Measurements from ENCODE around the gene ECE1. TPM values are rescaled to one million over a fixed set of nuclear protein-coding genes. Genes with fewer than 3 reads are reported as not detected.

Gene ECE1
- total RNA-seq, 1 donor from 2014 or later, result 15.2 TPM

GRCh38 chr1:21338573-21339355 lies 48.5 kb upstream of the ECE1 start:
- peaks cover 18% of the 10 kb centered on the region for H3K27me3 ChIP-seq
- H3K4me2 ChIP-seq, result no peak overlapping the region
- no peak overlapping the region for H3K27ac ChIP-seq
- Mint-ChIP-seq H3K9me3 (no peaks in the 10 kb centered on the region), H3K27ac (no peak overlapping the region), H3K4me3 (no peak overlapping the region), H3K36me3 (no peaks in the 10 kb centered on the region), H3K4me1 (peaks cover 69% of the 10 kb centered on the region), H3K27me3 (ENCODE audit: insufficient read depth, low read depth) (peaks cover 2% of the 10 kb centered on the region)
- no peaks in the 10 kb centered on the region for H3K79me2 ChIP-seq (ENCODE audit: low read depth)
- H3K4me1 ChIP-seq, result peaks cover 6% of the 10 kb centered on the region
- H3F3A ChIP-seq (ENCODE audit: low read depth), result no peaks in the 10 kb centered on the region
- H4K20me1 ChIP-seq (ENCODE audit: low read depth), result peaks cover 55% of the 10 kb centered on the region
- H2AFZ ChIP-seq (replicated peaks), result no peak overlapping the region
- H3K36me3 ChIP-seq, result no peaks in the 10 kb centered on the region
- no peaks in the 10 kb centered on the region for H3K9me3 ChIP-seq (ENCODE audit: low read depth)
- no peak overlapping the region for H3K4me3 ChIP-seq
- no peak overlapping the region for H3K9ac ChIP-seq
- no peak for DNase-seq (ENCODE audit: low spot score)
- no peak for TF ChIP-seq EZH2 (IDR thresholded peaks at IDR 0.05)
- no peak for TF ChIP-seq CTCF (IDR thresholded peaks at IDR 0.05)
- no peak for TF ChIP-seq EZH2phosphoT487 (IDR thresholded peaks at IDR 0.05)

- H3F3A ChIP-seq (ENCODE audit: low read depth), result no peaks in the 10 kb centered on the region
- Mint-ChIP-seq H3K9me3 (no peaks in the 10 kb centered on the region), H3K4me3 (no peak overlapping the region), H3K36me3 (no peaks in the 10 kb centered on the region), H3K27ac (peak overlapping the region; percentile 58), H3K4me1 (peaks cover 64% of the 10 kb centered on the region), H3K27me3 (ENCODE audit: insufficient read depth, low read depth) (peaks cover 2% of the 10 kb centered on the region)
- H3K9ac ChIP-seq, result no peak overlapping the region
- peaks cover 6% of the 10 kb centered on the region for H3K4me1 ChIP-seq
- TF ChIP-seq EZH2 (IDR thresholded peaks at IDR 0.05) (no peak), CTCF (IDR thresholded peaks at IDR 0.05) (no peak), EZH2phosphoT487 (IDR thresholded peaks at IDR 0.05) (no peak)
- no peaks in the 10 kb centered on the region for H3K9me3 ChIP-seq (ENCODE audit: low read depth)
- H3K27ac ChIP-seq, result no peak overlapping the region
- peaks cover 53% of the 10 kb centered on the region for H4K20me1 ChIP-seq (ENCODE audit: low read depth)
- H3K79me2 ChIP-seq (ENCODE audit: low read depth), result no peaks in the 10 kb centered on the region
- no peak overlapping the region for H2AFZ ChIP-seq (replicated peaks)
- H3K27me3 ChIP-seq, result peaks cover 10% of the 10 kb centered on the region
- no peaks in the 10 kb centered on the region for H3K36me3 ChIP-seq
- no peak for DNase-seq (ENCODE audit: low spot score)
- H3K4me2 ChIP-seq, result no peak overlapping the region
- H3K4me3 ChIP-seq, result no peak overlapping the region
Observed at GRCh38 chr1:21337928-21338572, 47.8 kb upstream of the ECE1 start.

- no peaks in the 10 kb centered on the region for H3K79me2 ChIP-seq (ENCODE audit: low read depth)
- no peak overlapping the region for H3K27ac Mint-ChIP-seq
- peaks cover 51% of the 10 kb centered on the region for H4K20me1 ChIP-seq (ENCODE audit: low read depth)
Observed at GRCh38 chr1:21337454-21337927, 47.2 kb upstream of the ECE1 start.

More at GRCh38 chr1:21337454-21337927, 47.2 kb upstream of the ECE1 start:
- TF ChIP-seq CTCF (IDR thresholded peaks at IDR 0.05), result no peak
- no peak for TF ChIP-seq EZH2phosphoT487 (IDR thresholded peaks at IDR 0.05)
- no peak for TF ChIP-seq EZH2 (IDR thresholded peaks at IDR 0.05)
- Mint-ChIP-seq H3K27me3 (ENCODE audit: insufficient read depth, low read depth) (no peaks in the 10 kb centered on the region), H3K4me1 (peaks cover 62% of the 10 kb centered on the region), H3K36me3 (no peaks in the 10 kb centered on the region), H3K4me3 (no peak overlapping the region), H3K9me3 (no peaks in the 10 kb centered on the region)
- H3F3A ChIP-seq (ENCODE audit: low read depth), result no peaks in the 10 kb centered on the region
- no peak overlapping the region for H3K27ac ChIP-seq
- H3K4me1 ChIP-seq, result peaks cover 6% of the 10 kb centered on the region
- no peak overlapping the region for H2AFZ ChIP-seq (replicated peaks)
- H3K36me3 ChIP-seq, result no peaks in the 10 kb centered on the region
- H3K9me3 ChIP-seq (ENCODE audit: low read depth), result no peaks in the 10 kb centered on the region
- H3K27me3 ChIP-seq, result peaks cover 6% of the 10 kb centered on the region
- no peak overlapping the region for H3K9ac ChIP-seq
- H3K4me2 ChIP-seq, result no peak overlapping the region
- no peak overlapping the region for H3K4me3 ChIP-seq
- DNase-seq (ENCODE audit: low spot score), result no peak
